Heart right ventricle (tissue), 16 donors: ENCODE data around the gene ADCK2. TPM values are rescaled to one million over a fixed set of nuclear protein-coding genes. Genes with fewer than 3 reads are reported as not detected.

ENCODE experiments used
- ATAC-seq, 8 donors: fragments of 200-7000 bp; cut with Tn5 transposase; one replicate each; pipeline ENCODE4 v1.9.1; 2020; ENCODE audit warnings: mild to moderate bottlenecking in 8 of 8, moderate library complexity in 8 of 8, moderate number of reproducible peaks in 1 of 8
- DNase-seq, 2 donors: peaks; one replicate each; pipeline ENCODE4 v3.0.0-alpha.2; 2020
- H3K27ac ChIP-seq, 10 donors: fragments of 200-600 bp; sonication (generic) in 2 of 10; one replicate each; pipeline versions ENCODE4 v1.5.0 to v1.8.0; 2020 to 2022; ENCODE audit warnings: mild to moderate bottlenecking in 3 of 10
- H3K27me3 ChIP-seq, 7 donors: fragments of 200-600 bp; one replicate each; pipeline ENCODE4 v1.8.0; 2021 to 2022; ENCODE audit warnings: mild to moderate bottlenecking in 2 of 7
- H3K36me3 ChIP-seq, 9 donors: fragments of 200-600 bp; sonication (generic) in 1 of 9; one replicate each; pipeline versions ENCODE4 v1.5.0 to v1.8.0; 2020 to 2022; ENCODE audit warnings: mild to moderate bottlenecking in 2 of 9
- H3K4me1 ChIP-seq, 9 donors: fragments of 200-600 bp; sonication (generic) in 1 of 9; one replicate each; pipeline versions ENCODE4 v1.5.0 to v1.8.0; 2020 to 2022; ENCODE audit warnings: mild to moderate bottlenecking in 4 of 9
- H3K4me3 ChIP-seq, 10 donors: fragments of 200-600 bp; sonication (generic) in 2 of 10; one replicate each; pipeline versions ENCODE4 v1.5.0 to v1.8.0; 2020 to 2022; ENCODE audit warnings: mild to moderate bottlenecking in 7 of 10, moderate library complexity in 2 of 10
- H3K9me3 ChIP-seq, 11 donors: fragments of 200-600 bp in 10 of 11; sonication (generic) in 2 of 11; one replicate each; pipeline versions ENCODE4 v1.5.0 to v1.8.0; 2013 to 2022; ENCODE audit warnings: mild to moderate bottlenecking in 2 of 11, control low read depth in 1 of 11, moderate library complexity in 1 of 11
- WGBS, 2 donors: extraction: QIAGEN DNeasy Blood & Tissue Kit; methylation state at CpG; one replicate each; pipeline ENCODE4 v1.1.7; 2013; ENCODE audit warnings: inconsistent platforms in 1 of 2; 5-methylcytosine and 5-hydroxymethylcytosine counted together
- intact Hi-C, 10 donors: fragments of 100-400 bp; cut with DNase I; formaldehyde crosslinking; loops; one replicate each; pipeline versions ENCODE4 v1.11.1 to v1.14.2; 2022
- polyA plus RNA-seq, 2 donors: library from polyadenylated mRNA; stranded (reverse); fragments of 200-250 nt; gene quantifications; one replicate each; pipeline ENCODE4 v1.2.3, GENCODE V29; 2013
- total RNA-seq, 10 donors: library from RNA; stranded (reverse); fragmentation: NEBNext Ultra II Directional in 3 of 10; extraction: Animal tissue kit (Norgen Biotek cat#: 25700) in 3 of 10; gene quantifications; one replicate each; pipeline versions ENCODE4 v1.2.1 to v1.2.4, GENCODE V29; 2021 to 2023
- TF ChIP-seq, protein P1 (sequence below), 9 donors: fragments of 200-600 bp; sonication (generic) in 2 of 9; IDR thresholded peaks; one replicate each; pipeline versions ENCODE4 v1.5.0 to v1.8.0; 2021 to 2022; ENCODE audit warnings: antibody characterized with exemption in 9 of 9, mild to moderate bottlenecking in 5 of 9, moderate library complexity in 1 of 9
- donor health status: Arrhythmogenic right ventricular cardiomyopathy.
- donor health status: ischemic (EF 13 %, LVEDD 7.1; RV severe dilation, severe dysfunction).
- donor health status: healthy with polysubstance abuse.
- donor health status: DM: no; HTN: yes; CAD: no.
- donor health status: DM: no; HTN: no; CAD: no.
- donor health status: ischemic (EF 25% LVEDD 6.9; RV normal size, moderate dysfunction).
- donor health status: ischemic (EF 25% LVEDD 5.7; RV mildly dilated, moderate dysfunction).
- donor health status: healthy.
- donor health status: DM: yes; HTN: yes; CAD: no.
- donor health status: Ischemic cardiomyopathy.
- donor health status: ischemic (EF 35%, LVEDD 5.7; RV mildly dilated, moderate dysfunction).
- donor health status: nonischemic (EF 11% LVEDD 7.7; RV severe dilation, severe dysfunction).
- donor health status: DM: yes; HTN: yes; CAD: no.
- donor health status: PGD.
- donor health status: ischemic (EF 29% LVEDD 5.4; RV normal size, mild dysfunction).
- donor health status: nonischemic (EF 23%, LVEDD 6.1; RV moderate dilation, normal function).

Gene ADCK2
- total and polyA plus RNA-seq, 12 donors: 5.6 to 11.4 (median 8.2) TPM

DNA sequence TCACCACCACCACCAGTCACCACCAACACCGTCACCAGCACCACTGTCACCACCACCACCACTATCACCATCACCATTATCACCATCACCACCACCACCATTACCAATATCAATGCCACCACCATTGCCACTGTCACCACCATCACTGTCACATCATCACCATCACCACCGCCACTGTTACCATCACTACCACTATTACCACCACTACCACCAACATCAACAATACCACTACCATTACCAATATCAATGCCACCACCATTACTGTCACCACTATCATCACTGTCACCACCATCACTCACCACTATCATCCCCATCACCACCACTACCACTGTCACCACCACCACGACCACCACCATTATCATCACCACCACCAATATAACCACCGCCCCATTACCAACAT is 18.1 kb upstream of the ADCK2 start:
- H3K27me3 ChIP-seq: no peaks in the 10 kb centered on the region
- WGBS, 2 donors: 95 to 97% methylated on average over 4 of the region's 4 CpGs
- no peaks in the 10 kb centered on the region for H3K36me3 ChIP-seq
- TF ChIP-seq, protein P1, sequence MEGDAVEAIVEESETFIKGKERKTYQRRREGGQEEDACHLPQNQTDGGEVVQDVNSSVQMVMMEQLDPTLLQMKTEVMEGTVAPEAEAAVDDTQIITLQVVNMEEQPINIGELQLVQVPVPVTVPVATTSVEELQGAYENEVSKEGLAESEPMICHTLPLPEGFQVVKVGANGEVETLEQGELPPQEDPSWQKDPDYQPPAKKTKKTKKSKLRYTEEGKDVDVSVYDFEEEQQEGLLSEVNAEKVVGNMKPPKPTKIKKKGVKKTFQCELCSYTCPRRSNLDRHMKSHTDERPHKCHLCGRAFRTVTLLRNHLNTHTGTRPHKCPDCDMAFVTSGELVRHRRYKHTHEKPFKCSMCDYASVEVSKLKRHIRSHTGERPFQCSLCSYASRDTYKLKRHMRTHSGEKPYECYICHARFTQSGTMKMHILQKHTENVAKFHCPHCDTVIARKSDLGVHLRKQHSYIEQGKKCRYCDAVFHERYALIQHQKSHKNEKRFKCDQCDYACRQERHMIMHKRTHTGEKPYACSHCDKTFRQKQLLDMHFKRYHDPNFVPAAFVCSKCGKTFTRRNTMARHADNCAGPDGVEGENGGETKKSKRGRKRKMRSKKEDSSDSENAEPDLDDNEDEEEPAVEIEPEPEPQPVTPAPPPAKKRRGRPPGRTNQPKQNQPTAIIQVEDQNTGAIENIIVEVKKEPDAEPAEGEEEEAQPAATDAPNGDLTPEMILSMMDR (IDR thresholded peaks at IDR 0.05): no peak
- no peak overlapping the region for H3K27ac ChIP-seq
- H3K4me1 ChIP-seq: peaks cover 0 to 42% (median 24%) of the 10 kb centered on the region in 9 donors
- H3K4me3 ChIP-seq: no peak overlapping the region
- DNase-seq (no peak), ATAC-seq (no peak)
- no peaks in the 10 kb centered on the region for H3K9me3 ChIP-seq
- intact Hi-C loops: loop anchor here in 8 of 10 donors (1.0 to 5.0 kb wide), 2 partner anchors 177 to 181 kb away; partner anchors contain the start of gene MKRN1 (in 7 of the 8)

DNA sequence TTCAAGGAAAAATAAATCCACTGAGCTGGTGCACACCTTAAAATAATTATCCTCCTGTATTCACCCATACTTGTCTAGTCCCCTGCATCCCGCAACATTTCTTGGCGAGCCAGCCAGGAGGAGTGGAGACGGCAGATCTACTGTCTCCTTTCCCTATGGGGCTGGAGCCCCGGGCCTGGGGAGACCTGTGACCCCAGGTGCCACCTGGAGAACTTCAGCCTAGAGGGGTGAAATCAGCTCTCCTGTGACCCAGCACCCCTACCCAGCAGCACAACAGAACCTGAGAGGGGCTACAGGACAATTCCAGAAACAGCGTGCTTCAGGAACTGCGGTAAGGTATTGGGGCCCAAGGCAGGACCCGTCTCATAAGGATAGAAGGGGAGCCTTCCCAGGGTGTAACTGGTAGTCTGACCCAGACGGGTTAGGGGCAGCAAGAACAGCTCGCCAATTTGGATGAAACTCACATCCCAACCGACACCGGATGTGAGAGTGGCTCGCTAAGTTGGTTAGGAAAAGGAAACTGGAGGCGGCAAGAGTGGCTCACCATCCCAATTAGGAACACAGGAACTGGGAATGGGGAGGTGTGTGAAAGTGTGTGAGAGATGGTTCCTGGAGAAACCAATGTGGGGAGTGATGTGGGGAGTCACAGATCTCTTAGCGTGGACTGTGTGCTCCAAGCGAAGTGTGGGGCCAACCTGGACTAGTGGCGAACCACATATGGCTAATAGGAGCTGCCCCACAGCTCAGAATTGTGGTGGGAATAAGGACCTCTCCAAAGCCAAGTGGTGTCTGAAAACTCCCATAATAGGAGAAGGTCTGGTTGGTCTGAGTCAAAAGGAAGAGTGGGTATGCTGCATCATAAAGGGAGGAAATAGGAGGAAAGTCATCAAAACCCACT is 17.0 kb upstream of the ADCK2 start:
- H3K4me3 ChIP-seq: peak overlapping the region in 4 of 10 donors; percentile 35 to 45 (median 38)
- WGBS, 2 donors: 82 to 85% methylated on average over 16 of the region's 16 CpGs
- ATAC-seq: no peak

DNA sequence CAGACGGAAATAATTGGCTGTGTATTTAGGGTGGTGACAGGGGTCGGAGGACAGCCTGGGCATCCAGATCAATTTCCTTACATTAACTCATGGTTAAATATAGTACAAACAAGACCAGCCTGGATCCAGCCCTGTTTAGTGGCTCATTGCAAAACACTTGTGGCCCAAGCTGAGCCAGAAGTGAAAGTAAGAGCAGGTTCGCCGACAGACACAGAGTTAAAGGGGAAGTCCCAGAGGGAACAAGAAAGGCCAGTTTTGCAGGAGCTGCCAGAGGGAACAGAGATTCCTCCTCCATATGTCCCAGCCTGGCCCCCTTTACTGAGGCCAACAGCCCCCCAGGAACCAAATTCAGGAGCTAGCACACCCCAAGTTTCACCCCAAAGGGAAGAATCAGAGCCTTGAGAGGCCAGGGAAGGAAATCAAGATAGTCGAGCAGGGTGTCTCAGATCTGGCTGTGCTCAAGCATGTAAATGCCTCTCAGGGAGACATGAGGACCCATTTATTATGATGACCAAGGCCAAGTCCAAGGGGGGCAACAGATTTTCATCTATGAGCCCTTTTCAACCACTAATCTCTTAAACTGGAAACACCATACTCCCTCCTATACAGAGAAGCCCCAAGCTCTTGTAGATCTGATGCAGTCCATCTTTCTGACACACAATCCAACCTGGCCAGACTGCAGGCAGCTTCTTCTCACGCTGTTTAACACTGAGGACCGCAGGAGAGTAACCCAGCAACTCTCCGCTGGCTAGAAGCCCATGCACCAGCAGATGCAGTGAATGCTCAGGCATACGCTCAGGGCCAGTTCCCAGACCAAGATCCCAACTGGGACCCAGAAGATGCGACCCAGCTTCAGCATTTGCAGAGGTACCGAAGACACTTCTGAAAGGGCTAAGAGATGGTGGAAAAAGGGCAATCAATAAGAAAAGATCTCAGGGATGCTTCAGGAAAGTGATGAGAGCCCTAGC is 15.9 kb upstream of the ADCK2 start:
- 45 to 50% methylated on average over 11 of the region's 11 CpGs for WGBS, 2 donors
- TF ChIP-seq, protein P1 (IDR thresholded peaks at IDR 0.05): no peak
- no peaks in the 10 kb centered on the region for H3K36me3 ChIP-seq
- H3K4me1 ChIP-seq: peaks cover 0 to 36% (median 24%) of the 10 kb centered on the region in 9 donors
- H3K9me3 ChIP-seq: no peaks in the 10 kb centered on the region
- H3K27me3 ChIP-seq: peaks cover 0 to 3% (median 0%) of the 10 kb centered on the region in 7 donors
- peak overlapping the region in 7 of 10 donors; percentile 5 to 45 (median 36) for H3K4me3 ChIP-seq
- peak overlapping the region in 9 of 10 donors; percentile 8 to 77 (median 63) for H3K27ac ChIP-seq
- peak in 1 of 2 donors; percentile 54 for DNase-seq
- intact Hi-C loops: loop anchor here in 1 of 10 donors (2.0 kb wide), 1 partner anchor 134 kb away; no protein-coding TSS in a partner anchor
- peak; percentile 59 to 86 (median 72) for ATAC-seq

More for the DNA sequence above, 17.0 kb upstream of the ADCK2 start:
- Histone ChIP-seq H3K4me1 (peaks cover 0 to 38% (median 24%) of the 10 kb centered on the region in 9 donors), H3K36me3 (no peaks in the 10 kb centered on the region), H3K27me3 (peaks cover 0 to 3% (median 0%) of the 10 kb centered on the region in 7 donors), H3K27ac (peak overlapping the region in 9 of 10 donors; percentile 8 to 77 (median 63)), H3K9me3 (no peaks in the 10 kb centered on the region)
- intact Hi-C loops: loop anchor here in 1 of 10 donors (2.0 kb wide), 1 partner anchor 133 kb away; no protein-coding TSS in a partner anchor
- no peak for DNase-seq
- TF ChIP-seq, protein P1 (IDR thresholded peaks at IDR 0.05): no peak
